Activated CD4-positive, alpha-beta T cell treated with anti-CD3 and anti-CD28 coated beads, Interleukin-2, amount 50 U/mL, for 24 hours (primary cell): ENCODE measurements around the gene MOG.

Source experiments
- DNase-seq, 2 donors: peaks; one replicate each; pipeline ENCODE4 v3.0.0-alpha.2; 2020; ENCODE audit warnings: low read depth in 1 of 2, low spot score in 1 of 2

Gene MOG

GRCh38 chr6:29656798-29657197, at the start of gene MOG:
Gene MOG, plus strand, starts transcription at chr6:29657092. Its CDS starts 118 bp downstream, at chr6:29657210.
- DNase-seq = no peak

GRCh38 chr6:29608131-29608530, 48.8 kb upstream of the MOG start:
- DNase-seq = no peak

- DNase-seq = no peak
These were observed 46.4 kb upstream of the MOG start for GRCh38 chr6:29610540-29610939.

- no peak for DNase-seq
These were observed 45.5 kb upstream of the MOG start for GRCh38 chr6:29611426-29611825.

- DNase-seq = no peak
These were observed 38.9 kb upstream of the MOG start for GRCh38 chr6:29617782-29618554.

GRCh38 chr6:29619578-29620160, 37.2 kb upstream of the MOG start:
- no peak for DNase-seq

- DNase-seq = no peak
These were observed 36.3 kb upstream of the MOG start for GRCh38 chr6:29620630-29621029.

GRCh38 chr6:29624520-29624961, 32.4 kb upstream of the MOG start:
- DNase-seq = no peak

GRCh38 chr6:29625337-29625930, 31.5 kb upstream of the MOG start:
- no peak for DNase-seq

GRCh38 chr6:29626948-29627754, 29.7 kb upstream of the MOG start:
- DNase-seq = no peak

- peak; percentile 28 to 34 for DNase-seq
These were observed 29.0 kb upstream of the MOG start for GRCh38 chr6:29627755-29628418.

GRCh38 chr6:29628419-29629281, 28.2 kb upstream of the MOG start:
- DNase-seq = peak; percentile 23 to 31

- DNase-seq = no peak
These were observed 27.3 kb upstream of the MOG start for GRCh38 chr6:29629571-29629970.

GRCh38 chr6:29630315-29630714, 26.6 kb upstream of the MOG start:
- no peak for DNase-seq

- DNase-seq = no peak
These were observed 25.6 kb upstream of the MOG start for GRCh38 chr6:29631209-29631810.

GRCh38 chr6:29631860-29632731, 24.8 kb upstream of the MOG start:
- DNase-seq = no peak

- DNase-seq = peak; percentile 28 to 57
These were observed 23.9 kb upstream of the MOG start, which contains the start of gene GABBR1 for GRCh38 chr6:29632789-29633533. Gene GABBR1, minus strand, starts transcription at chr6:29633183. Its CDS starts 798 bp downstream, at chr6:29632385.

GRCh38 chr6:29633534-29633905, 23.4 kb upstream of the MOG start:
- no peak for DNase-seq
